GM10266 (cell line): ENCODE data around the gene C4orf50.

ENCODE experiments used
- DNase-seq: peaks from one replicate; pipeline ENCODE4 v3.0.0; 2012; ENCODE audit errors: extremely low spot score
- CTCF ChIP-seq: IDR thresholded peaks from 2 replicates; pipeline ENCODE4 v1.5.1; 2012; ENCODE audit warnings: mild to moderate bottlenecking, low read depth; ENCODE audit not compliant: control insufficient read depth, insufficient read depth; ENCODE audit errors: missing control alignments

Gene C4orf50

GRCh38 chr4:5945936-5946335 lies 72.3 kb downstream of the C4orf50 start:
- no peak for DNase-seq
- no peak for TF ChIP-seq CTCF

- no peak for TF ChIP-seq CTCF
- no peak for DNase-seq
These were observed 73.1 kb downstream of the C4orf50 start for GRCh38 chr4:5945171-5945570.

GRCh38 chr4:5943561-5943960 lies 74.7 kb downstream of the C4orf50 start:
- no peak for DNase-seq

GRCh38 chr4:5942947-5943346 lies 75.3 kb downstream of the C4orf50 start:
- no peak for DNase-seq
- TF ChIP-seq CTCF, result no peak

More at GRCh38 chr4:5943561-5943960, 74.7 kb downstream of the C4orf50 start:
- no peak for TF ChIP-seq CTCF

- DNase-seq, result no peak
- TF ChIP-seq CTCF, result no peak
These were observed 76.6 kb downstream of the C4orf50 start for GRCh38 chr4:5941601-5942000.

- TF ChIP-seq CTCF, result no peak
- DNase-seq, result no peak
These were observed 77.6 kb downstream of the C4orf50 start for GRCh38 chr4:5940470-5941203.

- DNase-seq, result no peak
- TF ChIP-seq CTCF, result no peak
These were observed 84.0 kb downstream of the C4orf50 start for GRCh38 chr4:5933996-5934831.
